ENCODE measurements around the gene SHH. TPM values are rescaled to one million over a fixed set of nuclear protein-coding genes. Genes with fewer than 3 reads are reported as not detected.

SHH gene
- total and polyA plus RNA-seq, 2 of the 4 experiments (the other 2 are of a cell fraction), result under 0.01 to 0.03 TPM

- Histone ChIP-seq H4K8ac (ENCODE audit: low read depth in 2 of 2, low read length in 2 of 2) (no peak overlapping the region), H2AK9ac (replicated peaks; ENCODE audit: low read depth, low read length, poor library complexity) (peak overlapping the region; percentile 34), H3K4me1 (ENCODE audit: control insufficient read depth, insufficient read depth, low read length) (peaks cover 2% of the 10 kb centered on the region; the same call in 1 of the 2 replicates), H2AFZ (replicated peaks; ENCODE audit: low read length, poor library complexity) (peak overlapping the region; percentile 27), H3K79me1 (ENCODE audit: low read depth in 1 of 2, low read length in 2 of 2) (no peaks in the 10 kb centered on the region), H2BK20ac (ENCODE audit: low read depth, low read length) (no peak overlapping the region), H3K4me2 (ENCODE audit: low read depth, low read length) (no peak overlapping the region), H3K18ac (ENCODE audit: low read depth, low read length) (no peak overlapping the region), H3K23ac (ENCODE audit: low read depth, low read length) (no peak overlapping the region), H3K27me3 (ENCODE audit: control insufficient read depth, insufficient read depth, low read length) (peaks cover 41% of the 10 kb centered on the region), H2BK15ac (ENCODE audit: low read depth, low read length) (no peak overlapping the region), H2AK5ac (ENCODE audit: low read depth, low read length) (no peak overlapping the region), H3K27ac (ENCODE audit: insufficient read depth, low read length) (no peak overlapping the region), H4K91ac (ENCODE audit: insufficient read depth, low read depth, low read length) (no peak overlapping the region), H3K9me3 (ENCODE audit: control insufficient read depth, insufficient read depth, low read length) (no peaks in the 10 kb centered on the region), H3K4me3 (ENCODE audit: insufficient read depth, low read depth, low read length) (no peak overlapping the region), H3K9me1 (ENCODE audit: insufficient read depth, low read length) (peaks cover 4% of the 10 kb centered on the region; the same call in 1 of the 2 replicates), H2BK120ac (ENCODE audit: low read depth, low read length) (no peak overlapping the region), H2BK5ac (ENCODE audit: low read depth, low read length, poor library complexity, severe bottlenecking) (no peak overlapping the region), H4K20me1 (ENCODE audit: insufficient read depth, low read length) (no peaks in the 10 kb centered on the region), H3K14ac (replicated peaks; ENCODE audit: low read depth, low read length) (no peak overlapping the region), H4K5ac (ENCODE audit: low read depth, low read length) (no peak overlapping the region), H3K9ac (ENCODE audit: low read depth, low read length) (no peak overlapping the region), H3K56ac (ENCODE audit: extremely low read depth, insufficient read depth, low read length) (no peak overlapping the region), H3K36me3 (ENCODE audit: control insufficient read depth, insufficient read depth, low read length) (no peaks in the 10 kb centered on the region), H3K4ac (ENCODE audit: low read depth, low read length) (no peak overlapping the region)
- intact Hi-C loops (cut with micrococcal nuclease) (loop anchor here (1.0 to 10.0 kb wide), 5 partner anchors 855 to 1337 kb away; partner anchors contain the start of gene UBE3C), in situ Hi-C loops (cut with MboI; ENCODE audit: low sequenced_read_pairs) (no loop called here), dilution Hi-C loops (cut with HindIII; ENCODE audit: low sequenced_read_pairs, unreplicated experiment) (no loop called here)
- TF ChIP-seq RFX5 (IDR thresholded peaks at IDR 0.05; ENCODE audit: low read depth, low read length) (no peak), FOS (IDR thresholded peaks at IDR 0.05; ENCODE audit: low read depth, low read length) (no peak), CEBPB (IDR thresholded peaks at IDR 0.05; ENCODE audit: low read depth, low read length) (no peak), NFE2L2 (IDR thresholded peaks at IDR 0.05; ENCODE audit: low read depth, low read length) (no peak), MAZ (IDR thresholded peaks at IDR 0.05; ENCODE audit: borderline replicate concordance, low read depth, low read length) (no peak), USF2 (IDR thresholded peaks at IDR 0.05; ENCODE audit: low read depth, low read length) (no peak), MXI1 (IDR thresholded peaks at IDR 0.05; ENCODE audit: borderline replicate concordance, low read depth, low read length) (no peak), SMC3 (IDR thresholded peaks at IDR 0.05; ENCODE audit: low read depth, low read length) (no peak)
- WGBS, 2 experiments (ENCODE audit: extremely low coverage in 2 of 2, insufficient read length in 1 of 2), result 79% methylated on average over 8 of the region's 38 CpGs; no CpG with 5 or more reads in 1 of the 2 experiments
- ChIA-PET POLR2A (ENCODE audit: unreplicated experiment) (no interaction called here), CTCF (interaction anchor here (1.5 kb wide), 1 partner anchor 199 kb away, joined by 4 read pairs; no protein-coding TSS in a partner anchor)
- peak; percentile 42 for ATAC-seq (ENCODE audit: low read depth)
- BruUV-seq (replicated peaks), result no TSS peak
- no peak for DNase-seq
Observed at GRCh38 chr7:155797262-155798250, 14.7 kb downstream of the SHH start.
